Neural cell (in vitro differentiated cells): Measurements from ENCODE around the gene POLD1. TPM values are rescaled to one million over a fixed set of nuclear protein-coding genes. Genes with fewer than 3 reads are reported as not detected.

ENCODE experiments used
- H2AFZ ChIP-seq: fragments of 200-600, 300-800 bp; sonication (generic), shearing (Covaris generic); 2 replicates; pipeline ENCODE4 v1.6.0; 2014; ENCODE audit warnings: low read depth, mild to moderate bottlenecking, antibody characterized with exemption, low read length, moderate library complexity
- H3F3A ChIP-seq: fragments of 200-600 bp; shearing (Covaris generic); 2 replicates; pipeline ENCODE4 v1.6.1; 2016; ENCODE audit warnings: mild to moderate bottlenecking, moderate library complexity, mixed read lengths, antibody characterized with exemption, low read length; ENCODE audit not compliant: insufficient read depth, poor library complexity, severe bottlenecking
- H3K27ac ChIP-seq: fragments of 200-600, 300-800 bp; sonication (generic), shearing (Covaris generic); 2 replicates; pipeline ENCODE4 v1.5.1; 2014; ENCODE audit warnings: mild to moderate bottlenecking, low read length, moderate library complexity
- H3K27me3 ChIP-seq: fragments of 300-800, 200-600 bp; sonication (generic), shearing (Covaris generic); 2 replicates; pipeline ENCODE4 v1.6.0; 2014; ENCODE audit warnings: mild to moderate bottlenecking, low read depth, low read length, moderate library complexity; ENCODE audit not compliant: insufficient read depth
- H3K36me3 ChIP-seq: fragments of 300-800, 200-600 bp; sonication (generic), shearing (Covaris generic); 2 replicates; pipeline ENCODE4 v1.5.1; 2014; ENCODE audit warnings: mild to moderate bottlenecking, antibody characterized with exemption, low read length, moderate library complexity; ENCODE audit not compliant: insufficient read depth
- H3K4me2 ChIP-seq: fragments of 300-800, 200-600 bp; sonication (generic), shearing (Covaris generic); 2 replicates; pipeline ENCODE4 v1.6.0; 2014; ENCODE audit warnings: mild to moderate bottlenecking, low read length
- H3K4me3 ChIP-seq: fragments of 300-800, 200-600 bp; sonication (generic), shearing (Covaris generic); 2 replicates; pipeline ENCODE4 v1.5.1; 2014; ENCODE audit warnings: mild to moderate bottlenecking, low read length, moderate library complexity
- H3K79me2 ChIP-seq: fragments of 200-600 bp; shearing (Covaris generic); replicated peaks from 2 replicates; pipeline ENCODE4 v1.6.0; 2014; ENCODE audit warnings: mild to moderate bottlenecking, low read length, moderate library complexity; ENCODE audit not compliant: insufficient read depth
- H3K9ac ChIP-seq: fragments of 300-800, 200-600 bp; sonication (generic), shearing (Covaris generic); 2 replicates; pipeline ENCODE4 v1.6.1; 2016; ENCODE audit warnings: mild to moderate bottlenecking, low read length, mixed read lengths
- H3K9me2 ChIP-seq: fragments of 200-600 bp; shearing (Covaris generic); 2 replicates; pipeline ENCODE4 v1.6.1; 2016; ENCODE audit warnings: mild to moderate bottlenecking, low read length, mixed read lengths; ENCODE audit not compliant: insufficient read depth
- H3K9me3 ChIP-seq: fragments of 200-600, 300-800 bp; sonication (generic), shearing (Covaris generic); 2 replicates; pipeline ENCODE4 v1.6.1; 2016; ENCODE audit warnings: mild to moderate bottlenecking, mixed run types, low read length, moderate library complexity, mixed read lengths
- H4K20me1 ChIP-seq: fragments of 200-600 bp; shearing (Covaris generic); 2 replicates; pipeline ENCODE4 v1.6.1; 2016; ENCODE audit warnings: mild to moderate bottlenecking, mixed run types; ENCODE audit not compliant: insufficient read depth
- CTCF ChIP-seq: fragments of 450-650 bp; IDR thresholded peaks from 2 replicates; pipeline ENCODE4 v1.5.1; 2014; ENCODE audit warnings: antibody characterized with exemption, mild to moderate bottlenecking, moderate library complexity; ENCODE audit not compliant: poor library complexity, severe bottlenecking
- EP300 ChIP-seq: fragments of 450-650 bp; conservative IDR thresholded peaks from 2 replicates; pipeline ENCODE4 v1.6.1; 2014; ENCODE audit warnings: antibody characterized with exemption, mild to moderate bottlenecking, moderate library complexity; ENCODE audit not compliant: poor library complexity, severe bottlenecking
- EZH2 ChIP-seq: fragments of 200-600, 300-800 bp; shearing (Covaris generic), sonication (generic); IDR thresholded peaks from 2 replicates; pipeline ENCODE4 v1.6.1; 2014; ENCODE audit warnings: antibody characterized with exemption, low read length, borderline replicate concordance, mild to moderate bottlenecking; ENCODE audit not compliant: insufficient read depth, poor library complexity, severe bottlenecking
- MXI1 ChIP-seq: fragments of 450-650 bp; conservative IDR thresholded peaks from 2 replicates; pipeline ENCODE4 v1.6.1; 2014; ENCODE audit warnings: antibody characterized with exemption, mild to moderate bottlenecking; ENCODE audit not compliant: poor library complexity, severe bottlenecking
- POLR2AphosphoS5 ChIP-seq: IDR thresholded peaks from 2 replicates; pipeline ENCODE4 v1.6.1; 2012
- RAD21 ChIP-seq: fragments of 450-650 bp; conservative IDR thresholded peaks from 2 replicates; pipeline ENCODE4 v1.6.1; 2014; ENCODE audit warnings: antibody characterized with exemption, mild to moderate bottlenecking, moderate library complexity
- REST ChIP-seq: IDR thresholded peaks from 2 replicates; pipeline ENCODE4 v1.6.1; 2012; ENCODE audit warnings: borderline replicate concordance
- SMC3 ChIP-seq: fragments of 450-650 bp; conservative IDR thresholded peaks from 2 replicates; pipeline ENCODE4 v1.6.1; 2014; ENCODE audit warnings: antibody characterized with exemption, mild to moderate bottlenecking, moderate library complexity; ENCODE audit not compliant: poor library complexity
- TAF1 ChIP-seq: IDR thresholded peaks from 2 replicates; pipeline ENCODE4 v1.6.1; 2012; ENCODE audit warnings: low read depth
- polyA plus RNA-seq: library from polyadenylated mRNA; depleted of rRNA; stranded (reverse); fragments of >200 nt; gene quantifications from 2 replicates; pipeline ENCODE4 v1.2.3, GENCODE V29; 2014

POLD1 gene
- polyA plus RNA-seq, 1 donor from 2014 or later = 13.1 TPM

- no peaks in the 10 kb centered on the region for H3K9me3 ChIP-seq
- no peak overlapping the region for H3K4me3 ChIP-seq
- no peaks in the 10 kb centered on the region for H4K20me1 ChIP-seq
- no peaks in the 10 kb centered on the region for H3K9me2 ChIP-seq
- peaks cover 14% of the 10 kb centered on the region for H3K27me3 ChIP-seq
- H3K27ac ChIP-seq = no peak overlapping the region
- H3K9ac ChIP-seq = no peak overlapping the region
- H2AFZ ChIP-seq = no peak overlapping the region
- H3F3A ChIP-seq = no peaks in the 10 kb centered on the region
- no peaks in the 10 kb centered on the region for H3K36me3 ChIP-seq
- no peaks in the 10 kb centered on the region for H3K79me2 ChIP-seq
- TF ChIP-seq REST (no peak), POLR2AphosphoS5 (no peak), CTCF (no peak), MXI1 (no peak), EP300 (no peak), TAF1 (no peak), EZH2 (no peak), RAD21 (no peak), SMC3 (no peak)
- H3K4me2 ChIP-seq = no peak overlapping the region
Observed at GRCh38 chr19:50417111-50418081, 33.2 kb downstream of the POLD1 start.

GRCh38 chr19:50418176-50419021 is 34.3 kb downstream of the POLD1 start, which contains the start of gene SPIB:
SPIB (plus strand) TSS chr19:50418938; CDS start chr19:50418963, 25 bp downstream.
- Histone ChIP-seq H3K27ac (no peak within 1 kb of the TSS), H3K9me2 (no peaks in the 10 kb centered on the region), H3K9me3 (no peaks in the 10 kb centered on the region), H3K4me3 (no peak within 1 kb of the TSS), H3F3A (no peaks in the 10 kb centered on the region), H3K4me2 (no peak within 1 kb of the TSS), H2AFZ (no peak within 1 kb of the TSS), H3K79me2 (no peaks in the 10 kb centered on the region), H3K36me3 (no peaks in the 10 kb centered on the region), H4K20me1 (no peaks in the 10 kb centered on the region), H3K9ac (no peak within 1 kb of the TSS), H3K27me3 (peaks cover 14% of the 10 kb centered on the region)
- TF ChIP-seq TAF1 (no peak), RAD21 (no peak), MXI1 (no peak), EZH2 (no peak), SMC3 (no peak), CTCF (no peak), REST (no peak), EP300 (no peak), POLR2AphosphoS5 (no peak)
